Measurements from ENCODE around the gene STX18. TPM values are rescaled to one million over a fixed set of nuclear protein-coding genes. Genes with fewer than 3 reads are reported as not detected.

STX18 gene
- total and polyA plus RNA-seq, 2 donors (not counting 3 experiments of a cell fraction or from before 2014, with no cell fraction given) = 30.7 to 31.2 TPM

GRCh38 chr4:4408132-4408523 is 133.7 kb downstream of the STX18 start:
- no peak for TF ChIP-seq EZH2 (IDR thresholded peaks at IDR 0.05; ENCODE audit: borderline replicate concordance, low read depth, low read length, severe bottlenecking)
- TF ChIP-seq JUN (IDR thresholded peaks at IDR 0.05; ENCODE audit: borderline replicate concordance, insufficient read depth, insufficient read length, low read depth) = no peak
- no peak for TF ChIP-seq FOS (IDR thresholded peaks at IDR 0.05; ENCODE audit: borderline replicate concordance, insufficient read depth, low read length)
- no peak for TF ChIP-seq POLR2AphosphoS5 (IDR thresholded peaks at IDR 0.05; ENCODE audit: insufficient read depth, low read depth, low read length)
- no peak for TF ChIP-seq POLR2A (IDR thresholded peaks at IDR 0.05; ENCODE audit: low read depth, low read length)
- ChIA-PET CTCF (no interaction called here), POLR2A (no interaction called here)
- intact Hi-C loops (cut with micrococcal nuclease) = no loop called here
- Histone ChIP-seq H4K20me1 (replicated peaks; ENCODE audit: control insufficient read depth, extremely low read depth, insufficient read depth, low read length) (no peaks in the 10 kb centered on the region), H3K36me3 (ENCODE audit: control insufficient read depth in 2 of 2, extremely low read depth in 1 of 2, insufficient read depth in 2 of 2, low read length in 2 of 2) (no peaks in the 10 kb centered on the region), H3K27ac (ENCODE audit: insufficient read depth, low read depth, low read length) (no peak overlapping the region), H3K4me3 (replicated peaks in 1 of 3; ENCODE audit: insufficient read depth in 1 of 3, low read depth in 1 of 3, low read length in 3 of 3) (no peak overlapping the region), H3K9me1 (replicated peaks; ENCODE audit: control insufficient read depth, extremely low read depth, insufficient read depth, low read length) (no peaks in the 10 kb centered on the region), H3K4me1 (ENCODE audit: control insufficient read depth, extremely low read depth, insufficient read depth, low read length) (no peaks in the 10 kb centered on the region), H3K9me3 (replicated peaks; ENCODE audit: control insufficient read depth, insufficient read depth, low read length) (no peaks in the 10 kb centered on the region), H3K4me2 (ENCODE audit: insufficient read depth, low read length) (no peak overlapping the region), H3K9ac (replicated peaks; ENCODE audit: extremely low read depth, insufficient read depth, low read length) (no peak overlapping the region), H3K27me3 (ENCODE audit: control insufficient read depth in 2 of 2, insufficient read depth in 2 of 2, low read length in 2 of 2) (no peaks in the 10 kb centered on the region), H3K79me2 (ENCODE audit: control insufficient read depth, insufficient read depth, low read length) (no peaks in the 10 kb centered on the region), H2AFZ (ENCODE audit: low read depth, low read length) (no peak overlapping the region)
- no TSS peak for BruUV-seq (replicated peaks)
- no peak for FAIRE-seq
- DNase-seq (ENCODE audit: low read depth, low spot score) = no peak
- dilution Hi-C loops (cut with MboI; ENCODE audit: extremely low pct_ligation_motif_present, low sequenced_read_pairs) = no loop called here

- Histone ChIP-seq H2AFZ (ENCODE audit: low read depth, low read length) (no peak overlapping the region), H3K79me2 (ENCODE audit: control insufficient read depth, insufficient read depth, low read length) (no peaks in the 10 kb centered on the region), H3K9ac (replicated peaks; ENCODE audit: extremely low read depth, insufficient read depth, low read length) (no peak overlapping the region), H3K4me2 (ENCODE audit: insufficient read depth, low read length) (no peak overlapping the region), H3K27me3 (ENCODE audit: control insufficient read depth in 2 of 2, insufficient read depth in 2 of 2, low read length in 2 of 2) (no peaks in the 10 kb centered on the region), H3K27ac (ENCODE audit: insufficient read depth, low read depth, low read length) (no peak overlapping the region), H3K4me1 (ENCODE audit: control insufficient read depth, extremely low read depth, insufficient read depth, low read length) (no peaks in the 10 kb centered on the region), H3K36me3 (ENCODE audit: control insufficient read depth in 2 of 2, extremely low read depth in 1 of 2, insufficient read depth in 2 of 2, low read length in 2 of 2) (no peaks in the 10 kb centered on the region), H3K4me3 (replicated peaks in 1 of 3; ENCODE audit: insufficient read depth in 1 of 3, low read depth in 1 of 3, low read length in 3 of 3) (no peak overlapping the region), H3K9me1 (replicated peaks; ENCODE audit: control insufficient read depth, extremely low read depth, insufficient read depth, low read length) (no peaks in the 10 kb centered on the region), H3K9me3 (replicated peaks; ENCODE audit: control insufficient read depth, insufficient read depth, low read length) (no peaks in the 10 kb centered on the region), H4K20me1 (replicated peaks; ENCODE audit: control insufficient read depth, extremely low read depth, insufficient read depth, low read length) (no peaks in the 10 kb centered on the region)
- intact Hi-C loops (cut with micrococcal nuclease) = no loop called here
- DNase-seq (ENCODE audit: low read depth, low spot score) (no peak), FAIRE-seq (no peak)
- ChIA-PET CTCF (no interaction called here), POLR2A (no interaction called here)
- dilution Hi-C loops (cut with MboI; ENCODE audit: extremely low pct_ligation_motif_present, low sequenced_read_pairs) = no loop called here
- BruUV-seq (replicated peaks) = no TSS peak
- TF ChIP-seq JUN (IDR thresholded peaks at IDR 0.05; ENCODE audit: borderline replicate concordance, insufficient read depth, insufficient read length, low read depth) = no peak
- no peak for TF ChIP-seq CTCF (IDR thresholded peaks at IDR 0.05; ENCODE audit: extremely low read depth in 1 of 2, insufficient read depth in 1 of 2, low read depth in 1 of 2, low read length in 2 of 2)
- no peak for TF ChIP-seq MAX (IDR thresholded peaks at IDR 0.05; ENCODE audit: insufficient read depth, insufficient read length)
- no peak for TF ChIP-seq MYC (IDR thresholded peaks at IDR 0.05; ENCODE audit: low read depth, low read length)
- TF ChIP-seq FOS (IDR thresholded peaks at IDR 0.05; ENCODE audit: borderline replicate concordance, insufficient read depth, low read length) = no peak
- TF ChIP-seq GATA2 (IDR thresholded peaks at IDR 0.05; ENCODE audit: insufficient read depth, insufficient read length, low read depth, low read length) = no peak
- TF ChIP-seq EZH2 (IDR thresholded peaks at IDR 0.05; ENCODE audit: borderline replicate concordance, low read depth, low read length, severe bottlenecking) = no peak
- no peak for TF ChIP-seq POLR2A (IDR thresholded peaks at IDR 0.05; ENCODE audit: low read depth, low read length)
- no peak for TF ChIP-seq POLR2AphosphoS5 (IDR thresholded peaks at IDR 0.05; ENCODE audit: insufficient read depth, low read depth, low read length)
Observed at GRCh38 chr4:4407299-4408131, 134.3 kb downstream of the STX18 start.
